ENCODE data around the gene WARS2.

The WARS2 gene

GRCh38 chr1:119048624-119049404, 91.6 kb downstream of the WARS2 start:
- TF ChIP-seq CTCF (IDR thresholded peaks at IDR 0.05; ENCODE audit: unreplicated experiment in 3 of 3), result no peak
- Mint-ChIP-seq H3K27me3 (ENCODE audit: low read depth) (no peaks in the 10 kb centered on the region), H3K9me3 (no peaks in the 10 kb centered on the region), H3K27ac (no peak overlapping the region), H3K36me3 (ENCODE audit: low read depth) (peaks cover 5% of the 10 kb centered on the region), H3K4me1 (peaks cover 6% of the 10 kb centered on the region), H3K4me3 (no peak overlapping the region)

GRCh38 chr1:119046785-119047438, 93.5 kb downstream of the WARS2 start:
- H3K9me3 Mint-ChIP-seq, result no peaks in the 10 kb centered on the region
- peaks cover 6% of the 10 kb centered on the region for H3K4me1 Mint-ChIP-seq
- peak overlapping the region in 2 of 3 experiments; percentile 55 to 59 for H3K27ac Mint-ChIP-seq
- H3K27me3 Mint-ChIP-seq (ENCODE audit: low read depth), result no peaks in the 10 kb centered on the region
- no peak for TF ChIP-seq CTCF (IDR thresholded peaks at IDR 0.05; ENCODE audit: unreplicated experiment in 3 of 3)
- peaks cover 12% of the 10 kb centered on the region for H3K36me3 Mint-ChIP-seq (ENCODE audit: low read depth)
- no peak overlapping the region for H3K4me3 Mint-ChIP-seq

GRCh38 chr1:119046429-119046784, 94.0 kb downstream of the WARS2 start:
- no peak for TF ChIP-seq CTCF (IDR thresholded peaks at IDR 0.05; ENCODE audit: unreplicated experiment in 3 of 3)
- H3K36me3 Mint-ChIP-seq (ENCODE audit: low read depth), result peaks cover 12% of the 10 kb centered on the region
- H3K4me1 Mint-ChIP-seq, result peaks cover 6% of the 10 kb centered on the region
- no peaks in the 10 kb centered on the region for H3K9me3 Mint-ChIP-seq
- no peak overlapping the region for H3K4me3 Mint-ChIP-seq
- H3K27ac Mint-ChIP-seq, result no peak overlapping the region
- H3K27me3 Mint-ChIP-seq (ENCODE audit: low read depth), result no peaks in the 10 kb centered on the region

GRCh38 chr1:119045096-119045746, 95.2 kb downstream of the WARS2 start:
- Mint-ChIP-seq H3K4me3 (no peak overlapping the region), H3K36me3 (ENCODE audit: low read depth) (peaks cover 12% of the 10 kb centered on the region), H3K27ac (peak overlapping the region; percentile 20 to 93 (median 85)), H3K9me3 (no peaks in the 10 kb centered on the region), H3K27me3 (ENCODE audit: low read depth) (no peaks in the 10 kb centered on the region), H3K4me1 (peaks cover 6% of the 10 kb centered on the region)
- TF ChIP-seq CTCF (IDR thresholded peaks at IDR 0.05; ENCODE audit: unreplicated experiment in 3 of 3), result no peak

GRCh38 chr1:119040906-119041305, 99.5 kb downstream of the WARS2 start:
- Mint-ChIP-seq H3K9me3 (no peaks in the 10 kb centered on the region), H3K27ac (no peak overlapping the region), H3K27me3 (ENCODE audit: low read depth) (no peaks in the 10 kb centered on the region), H3K36me3 (ENCODE audit: low read depth) (peaks cover 17% of the 10 kb centered on the region), H3K4me1 (no peaks in the 10 kb centered on the region), H3K4me3 (no peak overlapping the region)
- TF ChIP-seq CTCF (IDR thresholded peaks at IDR 0.05; ENCODE audit: unreplicated experiment in 3 of 3), result no peak

All from nephron (organoid).